CD4-positive, alpha-beta T cell treated with Interferon gamma for 1 hour (primary cell): Measurements from ENCODE around the gene HS6ST1.

Experiments used
- DNase-seq: peaks from one replicate; pipeline ENCODE4 v3.0.0-alpha.2; 2020

Gene HS6ST1

DNA sequence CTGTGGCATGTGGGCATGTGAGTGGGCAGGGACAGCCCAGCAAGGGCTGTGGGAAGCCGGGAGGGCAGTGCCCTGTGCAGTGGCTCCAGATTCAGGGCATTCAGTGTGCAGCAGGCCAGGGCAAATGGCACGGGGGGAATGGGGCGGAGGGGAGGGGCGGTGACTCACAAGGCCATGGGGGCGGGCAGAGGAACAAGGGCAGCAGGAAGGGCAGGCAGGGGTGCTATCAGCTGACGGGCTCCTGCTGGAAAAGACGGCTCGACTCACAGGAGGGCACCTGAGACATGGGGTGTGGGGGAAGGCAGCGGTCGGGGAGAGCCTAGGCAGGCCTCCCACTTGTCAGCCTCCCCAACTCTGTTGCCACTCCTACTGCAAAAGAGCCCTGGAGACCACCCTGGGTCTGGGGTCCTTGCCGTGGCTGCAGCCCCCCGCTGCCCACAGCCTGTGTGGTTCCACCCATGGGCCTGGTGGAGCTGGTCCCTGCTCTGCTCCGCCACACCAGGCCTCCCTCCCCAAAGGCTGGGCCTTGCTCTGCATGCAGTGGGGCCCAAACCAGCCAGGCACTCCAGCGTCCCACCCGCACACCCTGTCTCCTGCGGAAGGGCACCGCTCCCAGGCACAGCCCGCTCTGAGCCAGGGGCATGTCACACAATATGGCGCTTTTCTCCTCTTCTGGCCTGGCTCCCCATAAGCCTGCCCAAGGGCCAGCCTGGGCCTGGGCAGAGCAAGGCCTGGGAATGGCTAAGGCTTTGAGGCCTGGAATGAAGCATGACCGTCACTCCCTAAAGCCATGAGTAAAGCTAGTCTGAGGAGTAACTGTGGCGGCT lies 25.9 kb downstream of the HS6ST1 start:
- no peak for DNase-seq

DNA sequence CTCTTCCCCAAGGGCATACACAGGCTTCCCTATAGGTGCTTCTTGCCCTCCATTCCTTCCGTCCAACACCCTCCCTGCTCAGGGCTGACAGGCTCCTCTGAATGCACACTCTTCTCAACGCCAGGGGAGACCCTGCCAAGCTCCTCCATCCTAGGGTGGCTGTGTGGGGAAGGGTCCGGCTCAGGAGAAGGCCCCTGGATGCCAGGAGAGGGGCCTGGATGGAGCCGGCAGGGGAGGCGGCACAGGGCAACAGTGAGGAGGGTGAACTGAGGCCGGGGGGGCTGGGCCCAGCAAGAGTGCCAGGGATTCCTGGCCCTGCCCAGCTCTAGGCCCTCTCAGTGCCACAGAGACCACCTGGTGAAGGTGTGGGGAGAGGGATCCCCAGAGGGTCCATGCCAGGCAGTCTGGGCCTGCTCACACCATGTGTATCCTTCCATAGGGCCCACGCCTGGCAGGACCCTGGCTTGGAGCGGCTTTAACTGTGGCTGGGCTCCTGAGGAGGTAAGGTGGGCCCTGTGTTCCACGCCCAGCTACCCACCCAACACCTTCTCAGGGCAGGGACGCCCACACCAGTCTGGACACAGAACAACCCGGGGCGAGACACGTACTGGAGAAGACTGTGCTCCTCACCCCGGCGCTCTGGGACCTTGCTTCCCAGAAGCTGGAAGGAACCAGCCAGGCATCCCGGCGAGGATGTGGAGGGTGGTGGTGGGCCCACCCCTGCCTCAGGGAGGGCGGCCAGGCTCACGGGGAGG lies 26.6 kb downstream of the HS6ST1 start:
- no peak for DNase-seq

DNA sequence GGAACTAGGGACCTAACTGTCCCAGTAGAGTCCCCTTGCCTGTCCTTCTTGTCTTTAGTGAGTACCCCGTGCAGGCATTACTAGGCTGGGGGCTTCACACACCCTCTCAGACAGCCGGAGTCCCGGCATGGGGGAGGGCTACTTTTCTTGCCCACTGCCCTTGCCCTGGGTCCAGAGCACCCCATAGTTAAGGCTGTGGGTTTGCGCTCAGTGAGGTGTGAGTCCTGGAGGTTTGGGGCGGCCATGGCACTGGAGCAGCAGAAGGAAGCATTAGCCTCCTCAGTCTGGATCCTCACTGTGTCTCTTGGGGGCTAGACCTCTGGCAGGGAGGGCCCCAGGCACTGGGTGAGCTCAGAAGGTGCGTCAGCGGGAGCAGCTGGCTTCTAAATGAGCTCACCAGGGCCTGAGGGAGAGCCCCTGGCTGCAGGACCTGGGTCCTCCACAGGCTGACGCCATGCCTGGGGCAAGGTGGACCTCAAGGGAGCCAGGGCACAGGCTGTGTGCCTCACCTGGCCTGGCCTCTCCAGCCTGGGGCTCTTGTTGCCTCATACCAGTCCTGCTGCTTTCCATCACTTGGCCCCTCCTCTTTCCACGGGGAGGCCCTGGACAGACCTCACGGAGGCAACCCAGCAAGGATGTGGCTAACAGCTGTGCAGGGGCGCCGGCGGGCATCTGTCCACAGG lies 27.4 kb downstream of the HS6ST1 start:
- DNase-seq, result no peak

GRCh38 chr2:128290356-128290755 lies 28.3 kb downstream of the HS6ST1 start:
- DNase-seq, result no peak

DNA sequence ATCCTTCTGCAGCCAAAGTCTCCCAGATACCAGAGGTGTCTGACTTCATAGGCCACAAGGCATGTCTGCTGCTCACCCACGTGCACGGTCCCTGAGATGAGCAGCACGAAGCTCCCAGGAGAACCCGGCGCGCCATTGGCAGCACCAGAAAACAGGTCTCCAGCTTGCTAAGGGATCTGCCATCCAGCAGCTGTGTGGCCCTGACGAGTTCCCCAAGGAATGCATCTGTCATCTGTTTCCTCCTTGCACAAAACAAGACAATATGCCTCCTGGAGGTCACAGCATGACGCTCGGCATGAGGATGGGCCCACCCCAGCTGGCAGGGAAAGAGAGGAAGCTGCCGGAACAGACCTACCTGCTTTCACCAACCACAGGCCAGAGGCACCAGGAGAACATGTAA lies 29.2 kb downstream of the HS6ST1 start:
- no peak for DNase-seq

- no peak for DNase-seq
Observed at GRCh38 chr2:128288781-128289180, 29.9 kb downstream of the HS6ST1 start.

GRCh38 chr2:128287780-128288735 lies 30.6 kb downstream of the HS6ST1 start:
- DNase-seq, result no peak

DNA sequence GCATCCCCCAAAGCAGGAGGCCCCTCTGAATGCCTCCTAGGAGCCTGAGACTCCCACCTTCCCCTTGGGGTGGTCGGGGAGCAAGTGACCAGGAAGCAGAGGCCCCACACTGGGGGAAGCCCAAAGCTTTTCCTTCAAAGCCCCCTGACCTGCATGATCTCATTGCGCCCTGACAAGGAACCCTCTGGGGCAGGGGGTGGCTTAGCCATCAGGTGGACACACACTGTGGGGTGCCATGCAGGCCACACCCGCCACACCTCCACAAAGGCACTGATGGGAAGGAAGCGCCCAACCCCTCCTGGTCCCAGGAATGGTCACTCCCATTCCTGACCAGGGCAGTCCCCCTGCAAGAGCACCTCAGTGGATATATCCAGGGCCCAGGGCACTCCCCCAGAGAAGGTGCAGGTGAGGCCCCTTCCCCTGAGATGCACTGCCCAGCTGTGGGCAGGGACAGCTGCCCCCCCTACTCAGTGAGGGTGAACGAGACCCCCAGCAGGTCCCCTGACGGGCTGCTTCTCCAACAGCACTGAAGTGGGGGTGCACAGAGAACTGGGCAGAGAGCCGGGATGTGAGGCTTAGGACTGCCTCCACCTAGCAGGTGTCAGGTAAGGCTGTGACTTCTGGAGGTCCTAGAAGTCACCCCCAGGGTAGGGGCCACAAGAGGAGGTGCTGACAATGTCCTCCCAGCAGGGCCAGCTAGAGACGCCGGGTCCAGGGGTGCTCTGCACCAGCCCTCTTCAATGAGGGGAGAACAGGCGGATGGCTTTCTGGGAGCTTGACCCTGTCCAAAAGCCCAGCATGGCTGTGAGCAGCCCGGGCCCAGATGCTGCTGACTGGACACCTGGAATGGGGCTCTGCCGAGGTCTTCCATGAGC lies 31.5 kb downstream of the HS6ST1 start:
- no peak for DNase-seq

- no peak for DNase-seq
Observed at GRCh38 chr2:128286011-128286721, 32.5 kb downstream of the HS6ST1 start.

- no peak for DNase-seq
Observed at GRCh38 chr2:128285329-128285931, 33.2 kb downstream of the HS6ST1 start.

DNA sequence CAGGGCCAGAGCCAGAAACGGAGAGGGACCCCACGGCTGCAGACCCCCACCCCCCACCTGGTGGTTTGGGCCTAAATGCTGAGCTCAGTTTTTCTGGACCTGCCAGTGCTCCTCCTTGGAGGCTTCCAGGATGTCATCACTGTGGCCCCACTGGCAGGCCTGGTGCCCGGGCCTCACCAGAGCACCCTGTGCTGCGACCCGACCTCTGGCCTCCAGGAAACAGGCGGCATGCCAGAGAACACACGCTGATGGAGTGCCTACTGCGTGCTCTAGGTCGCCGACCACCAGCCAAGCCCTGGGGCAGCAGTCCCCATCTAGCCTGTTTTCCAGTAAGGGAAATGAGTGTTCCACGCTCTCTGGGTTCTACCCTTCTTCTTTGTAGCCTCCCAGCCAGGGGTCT lies 33.8 kb downstream of the HS6ST1 start:
- no peak for DNase-seq

DNA sequence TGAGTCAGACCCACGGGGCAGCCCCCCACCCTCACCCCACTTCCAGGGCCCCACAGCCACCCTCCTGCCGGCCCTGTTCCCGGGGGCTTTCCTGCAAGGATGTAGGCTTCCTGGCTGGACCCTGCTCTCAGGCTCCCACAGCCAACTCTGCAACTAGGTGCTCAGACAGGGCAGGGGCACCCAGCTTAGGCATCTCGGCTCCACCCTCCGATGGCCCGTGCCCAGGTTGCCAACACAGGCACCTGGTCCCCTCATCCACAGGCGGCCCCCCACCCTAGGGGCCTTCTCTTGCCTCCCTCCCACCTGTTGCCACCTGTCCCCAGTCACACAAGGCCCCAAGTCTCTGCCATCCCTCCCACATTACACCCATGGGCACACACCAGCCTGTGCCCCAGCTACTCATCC lies 34.6 kb downstream of the HS6ST1 start:
- no peak for DNase-seq

GRCh38 chr2:128282976-128283810 lies 35.5 kb downstream of the HS6ST1 start:
- no peak for DNase-seq

- DNase-seq, result no peak
Observed at GRCh38 chr2:128282246-128282975, 36.3 kb downstream of the HS6ST1 start.

DNA sequence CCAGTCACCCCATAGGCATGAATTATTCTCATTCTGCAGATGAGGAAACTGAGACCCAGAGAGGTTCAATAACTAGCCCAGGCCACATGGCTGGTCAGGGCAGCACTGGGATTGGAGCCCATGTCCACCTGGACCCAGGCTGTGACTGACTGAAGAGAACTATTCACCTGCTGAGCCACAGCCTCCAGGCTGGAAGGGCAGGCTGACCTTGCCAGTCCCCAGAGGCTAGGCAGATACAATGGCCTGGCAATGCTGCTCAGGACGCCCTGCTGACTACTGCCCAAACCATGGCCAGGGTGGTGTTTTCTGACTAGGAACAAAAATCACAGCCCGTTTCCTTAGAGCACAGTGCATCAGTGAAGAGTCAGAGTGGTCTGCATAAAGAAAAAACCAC lies 36.8 kb downstream of the HS6ST1 start:
- DNase-seq, result no peak

GRCh38 chr2:128280901-128281321 lies 37.8 kb downstream of the HS6ST1 start:
- DNase-seq, result no peak

GRCh38 chr2:128280158-128280871 lies 38.4 kb downstream of the HS6ST1 start:
- DNase-seq, result no peak

DNA sequence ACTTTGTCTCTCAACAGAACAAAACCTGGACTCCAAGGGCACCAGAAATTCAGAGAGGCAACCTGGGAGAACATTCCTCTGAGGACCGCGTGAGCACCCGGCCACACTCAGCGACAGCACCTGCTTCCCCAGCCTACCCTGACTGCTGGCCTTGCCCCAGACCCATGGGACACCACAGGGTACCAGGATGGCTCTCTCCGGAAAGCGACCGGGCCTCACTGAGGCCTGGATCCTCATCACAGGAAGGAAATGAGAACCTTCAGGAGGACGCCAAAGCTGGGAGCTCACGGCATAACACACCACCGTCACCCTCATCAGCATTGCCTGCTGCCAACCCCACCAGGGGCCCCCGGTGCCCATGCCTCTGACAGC lies 38.9 kb downstream of the HS6ST1 start:
- no peak for DNase-seq
